Caco-2 (cell line): ENCODE measurements around the gene TTC9. TPM values are rescaled to one million over a fixed set of nuclear protein-coding genes. Genes with fewer than 3 reads are reported as not detected.

Source experiments
- BruUV-seq: library from RNA; stranded (reverse); fragments of 400-500 nt; replicated peaks from 2 replicates; lab custom pipeline; 2021; lab: Mats Ljungman, UMichigan
- CTCF ChIA-PET: fragments of 300-600 bp; sonication (Branson Sonifier 250); formaldehyde crosslinking; loops from one replicate; lab custom pipeline; 2022; ENCODE audit warnings: antibody characterized with exemption; lab: Charles Lee
- POLR2A ChIA-PET: fragments of 300-600 bp; sonication (Branson Sonifier 250); formaldehyde crosslinking; loops from one replicate; lab custom pipeline; 2022; ENCODE audit warnings: antibody characterized with exemption; lab: Charles Lee
- DNase-seq, 2 experiments: peaks; one replicate each; pipeline versions ENCODE4 v3.0.0 to v3.0.0-alpha.2; 2020 to 2022
- H3K27me3 ChIP-seq: replicated peaks from 2 replicates; pipeline ENCODE4 v1.6.0; 2011; ENCODE audit warnings: low read length; ENCODE audit not compliant: control insufficient read depth, insufficient read depth
- H3K36me3 ChIP-seq: 2 replicates; pipeline ENCODE4 v1.5.1; 2011; ENCODE audit warnings: low read length; ENCODE audit not compliant: control insufficient read depth, insufficient read depth
- H3K4me1 ChIP-seq: fragments of 250-450 bp; sonication (Bioruptor Pico); 2 replicates; pipeline ENCODE4 v1.5.1; 2020; ENCODE audit warnings: mild to moderate bottlenecking
- H3K4me3 ChIP-seq: 2 replicates; pipeline ENCODE4 v1.5.1; 2011; ENCODE audit warnings: low read depth, mild to moderate bottlenecking, control low read depth, low read length
- H3K9me3 ChIP-seq: fragments of 250-450 bp; sonication (Bioruptor Pico); 2 replicates; pipeline ENCODE4 v1.5.1; 2020; ENCODE audit warnings: mild to moderate bottlenecking, moderate library complexity
- H3K27ac Mint-ChIP-seq: one replicate; pipeline ENCODE4 v1.8.0; 2022; ENCODE audit warnings: mixed read lengths; ENCODE audit not compliant: unreplicated experiment
- H3K27me3 Mint-ChIP-seq: one replicate; pipeline ENCODE4 v1.8.0; 2022; ENCODE audit warnings: mixed read lengths; ENCODE audit not compliant: insufficient read depth, unreplicated experiment
- H3K36me3 Mint-ChIP-seq: one replicate; pipeline ENCODE4 v1.8.0; 2022; ENCODE audit warnings: mild to moderate bottlenecking, mixed read lengths; ENCODE audit not compliant: insufficient read depth, unreplicated experiment
- H3K4me1 Mint-ChIP-seq: one replicate; pipeline ENCODE4 v1.8.0; 2022; ENCODE audit warnings: low read depth, mixed read lengths; ENCODE audit not compliant: unreplicated experiment
- H3K4me3 Mint-ChIP-seq: one replicate; pipeline ENCODE4 v1.8.0; 2022; ENCODE audit warnings: mild to moderate bottlenecking, moderate library complexity, mixed read lengths; ENCODE audit not compliant: unreplicated experiment
- H3K9me3 Mint-ChIP-seq: one replicate; pipeline ENCODE4 v1.8.0; 2022; ENCODE audit warnings: mixed read lengths; ENCODE audit not compliant: unreplicated experiment
- intact Hi-C: fragments of 100-400 bp; cut with micrococcal nuclease; formaldehyde crosslinking; loops from one replicate; pipeline ENCODE4 v1.10.0; 2022; ENCODE audit not compliant: unreplicated experiment
- total RNA-seq: library from RNA; stranded (reverse); gene quantifications from 2 replicates; pipeline ENCODE4 v1.2.3, GENCODE V29; 2022
- TF ChIP-seq, protein P1 (sequence below), 2 experiments: fragments of 200-600 bp in 1 of 2; IDR thresholded peaks; 1 replicate in 1 of 2; 2 replicates in 1 of 2; pipeline versions ENCODE4 v1.5.1 to v1.8.0; 2011 to 2022; ENCODE audit warnings: antibody characterized with exemption in 1 of 2, control low read depth in 1 of 2, inconsistent platforms in 1 of 2, low read depth in 1 of 2, low read length in 1 of 2, mild to moderate bottlenecking in 1 of 2, moderate library complexity in 1 of 2; ENCODE audit not compliant: insufficient read depth in 1 of 2, severe bottlenecking in 1 of 2, unreplicated experiment in 1 of 2

The TTC9 gene
- total RNA-seq, 1 experiment from 2014 or later, result 4.6 TPM

DNA sequence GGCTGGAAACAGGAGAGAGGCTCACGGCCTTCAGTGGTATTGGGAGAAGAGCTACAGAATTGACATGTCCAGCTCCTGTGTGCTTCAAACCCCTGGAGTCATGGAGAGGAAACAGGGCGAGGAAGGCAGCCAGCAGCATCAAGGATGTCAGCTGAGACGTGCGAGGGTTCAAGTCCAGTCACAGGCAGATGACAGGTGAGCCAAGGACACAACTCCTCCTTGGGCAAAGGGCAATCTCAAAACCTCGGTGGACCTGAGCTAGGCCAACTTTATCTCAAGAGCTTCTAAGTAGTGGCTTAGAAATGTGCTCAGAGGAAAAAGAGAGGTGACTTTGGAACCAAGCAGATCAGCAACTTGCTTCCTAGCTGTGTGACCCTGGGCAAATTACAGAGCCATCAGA lies 81.6 kb downstream of the TTC9 start:
- POLR2A ChIA-PET, result no interaction called here
- H3K4me3 ChIP-seq, result no peak overlapping the region
- DNase-seq, result no peak
- H3K9me3 ChIP-seq, result no peaks in the 10 kb centered on the region
- Mint-ChIP-seq H3K36me3 (peaks cover 19% of the 10 kb centered on the region), H3K4me3 (no peak overlapping the region), H3K27me3 (no peaks in the 10 kb centered on the region), H3K27ac (no peak overlapping the region), H3K4me1 (peaks cover 17% of the 10 kb centered on the region), H3K9me3 (no peaks in the 10 kb centered on the region)
- TF ChIP-seq, protein P1, sequence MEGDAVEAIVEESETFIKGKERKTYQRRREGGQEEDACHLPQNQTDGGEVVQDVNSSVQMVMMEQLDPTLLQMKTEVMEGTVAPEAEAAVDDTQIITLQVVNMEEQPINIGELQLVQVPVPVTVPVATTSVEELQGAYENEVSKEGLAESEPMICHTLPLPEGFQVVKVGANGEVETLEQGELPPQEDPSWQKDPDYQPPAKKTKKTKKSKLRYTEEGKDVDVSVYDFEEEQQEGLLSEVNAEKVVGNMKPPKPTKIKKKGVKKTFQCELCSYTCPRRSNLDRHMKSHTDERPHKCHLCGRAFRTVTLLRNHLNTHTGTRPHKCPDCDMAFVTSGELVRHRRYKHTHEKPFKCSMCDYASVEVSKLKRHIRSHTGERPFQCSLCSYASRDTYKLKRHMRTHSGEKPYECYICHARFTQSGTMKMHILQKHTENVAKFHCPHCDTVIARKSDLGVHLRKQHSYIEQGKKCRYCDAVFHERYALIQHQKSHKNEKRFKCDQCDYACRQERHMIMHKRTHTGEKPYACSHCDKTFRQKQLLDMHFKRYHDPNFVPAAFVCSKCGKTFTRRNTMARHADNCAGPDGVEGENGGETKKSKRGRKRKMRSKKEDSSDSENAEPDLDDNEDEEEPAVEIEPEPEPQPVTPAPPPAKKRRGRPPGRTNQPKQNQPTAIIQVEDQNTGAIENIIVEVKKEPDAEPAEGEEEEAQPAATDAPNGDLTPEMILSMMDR (IDR thresholded peaks at IDR 0.05; ENCODE audit: insufficient read depth in 1 of 2, low read depth in 1 of 2, low read length in 1 of 2, severe bottlenecking in 1 of 2, unreplicated experiment in 1 of 2), result no peak
- no peaks in the 10 kb centered on the region for H3K36me3 ChIP-seq
- intact Hi-C loops, result no loop called here
- no TSS peak for BruUV-seq
- H3K4me1 ChIP-seq, result peaks cover 17% of the 10 kb centered on the region
- CTCF ChIA-PET, result interaction anchor here (0.6 kb wide), 1 partner anchor 86 kb away, joined by 3 read pairs; no protein-coding TSS in a partner anchor
- H3K27me3 ChIP-seq, result no peaks in the 10 kb centered on the region

DNA sequence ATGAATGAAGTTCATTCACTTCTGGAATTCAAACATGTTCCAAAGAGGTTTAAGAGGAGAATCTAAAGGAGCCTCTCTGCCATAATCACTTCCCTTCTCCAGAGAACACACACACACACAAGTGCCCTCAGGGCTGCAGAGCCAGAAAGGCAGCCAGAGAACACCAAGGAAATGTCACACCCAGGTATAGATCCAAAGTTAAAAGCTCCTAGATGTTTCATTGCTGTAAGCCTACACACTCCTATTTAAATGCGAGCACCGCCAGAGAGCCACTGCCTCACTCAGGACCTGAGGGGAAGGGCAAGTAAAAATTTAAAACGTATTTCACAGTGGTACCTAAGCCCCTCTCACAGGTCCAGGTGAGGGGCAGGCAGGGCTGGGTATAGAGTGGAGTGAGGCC lies 82.4 kb downstream of the TTC9 start:
- Mint-ChIP-seq H3K4me3 (no peak overlapping the region), H3K9me3 (no peaks in the 10 kb centered on the region), H3K27me3 (no peaks in the 10 kb centered on the region), H3K4me1 (peaks cover 14% of the 10 kb centered on the region), H3K27ac (no peak overlapping the region), H3K36me3 (peaks cover 25% of the 10 kb centered on the region)
- Histone ChIP-seq H3K36me3 (0 out of 2 replicates have a peak, but pooled peaks cover 1% of the 10 kb centered on the region), H3K9me3 (no peaks in the 10 kb centered on the region), H3K4me3 (no peak overlapping the region), H3K27me3 (no peaks in the 10 kb centered on the region), H3K4me1 (peaks cover 8% of the 10 kb centered on the region)
- intact Hi-C loops, result no loop called here
- TF ChIP-seq, protein P1 (IDR thresholded peaks at IDR 0.05; ENCODE audit: insufficient read depth in 1 of 2, low read depth in 1 of 2, low read length in 1 of 2, severe bottlenecking in 1 of 2, unreplicated experiment in 1 of 2), result no peak
- no TSS peak for BruUV-seq
- CTCF ChIA-PET, result no interaction called here
- DNase-seq, result no peak
- POLR2A ChIA-PET, result no interaction called here

DNA sequence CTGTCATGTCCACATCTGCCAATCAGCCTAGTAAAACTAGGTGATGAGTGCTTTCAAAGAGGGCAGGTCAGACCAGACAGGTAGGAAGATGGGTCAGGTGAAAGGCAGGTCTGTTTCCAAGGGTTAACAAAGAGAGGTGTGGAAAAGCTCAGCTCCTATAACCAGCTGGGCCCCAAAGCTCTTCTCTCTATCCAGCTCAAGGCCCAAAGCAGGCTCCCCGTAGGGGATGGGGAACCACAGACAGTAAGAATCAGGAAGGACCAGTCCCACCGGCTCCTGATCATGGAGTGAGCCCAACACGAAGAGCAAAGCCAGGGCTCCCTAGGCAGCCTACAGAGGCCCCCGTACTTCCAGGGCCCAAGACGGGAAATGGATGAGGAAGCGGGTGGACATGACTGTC lies 83.2 kb downstream of the TTC9 start:
- H3K4me1 Mint-ChIP-seq, result peaks cover 14% of the 10 kb centered on the region

More for the DNA sequence above, 83.2 kb downstream of the TTC9 start:
- DNase-seq, result no peak
- no peaks in the 10 kb centered on the region for H3K9me3 ChIP-seq
- peaks cover 4% of the 10 kb centered on the region; the same call in 1 of the 2 replicates for H3K4me1 ChIP-seq
- Mint-ChIP-seq H3K9me3 (no peaks in the 10 kb centered on the region), H3K36me3 (peaks cover 30% of the 10 kb centered on the region), H3K27ac (no peak overlapping the region), H3K4me3 (no peak overlapping the region), H3K27me3 (no peaks in the 10 kb centered on the region)
- no peaks in the 10 kb centered on the region for H3K27me3 ChIP-seq
- TF ChIP-seq, protein P1 (IDR thresholded peaks at IDR 0.05; ENCODE audit: insufficient read depth in 1 of 2, low read depth in 1 of 2, low read length in 1 of 2, severe bottlenecking in 1 of 2, unreplicated experiment in 1 of 2), result no peak
- no TSS peak for BruUV-seq
- POLR2A ChIA-PET, result no interaction called here
- 0 out of 2 replicates have a peak, but pooled peaks cover 1% of the 10 kb centered on the region for H3K36me3 ChIP-seq
- H3K4me3 ChIP-seq, result no peak overlapping the region
- intact Hi-C loops, result no loop called here
- CTCF ChIA-PET, result no interaction called here

Other genes starting within 250 kb of the TTC9 start
- 27.5 and 27.7 TPM in 2 replicates for gene SYNJ2BP, start 224.8 kb upstream of the TTC9 start, total RNA-seq
- gene ADAM21, start 189.7 kb upstream of the TTC9 start, total RNA-seq, result not detected in 2 replicates
- 0.65 and 0.73 TPM in 2 replicates for gene ADAM20, start 106.9 kb upstream of the TTC9 start, total RNA-seq
- 48.0 and 55.5 TPM in 2 replicates for gene MED6, start 41.3 kb upstream of the TTC9 start, total RNA-seq
- gene MAP3K9, start 167.6 kb downstream of the TTC9 start, total RNA-seq, result 19.5 and 20.3 TPM in 2 replicates